ENCODE measurements around the gene ZBTB40. TPM values are rescaled to one million over a fixed set of nuclear protein-coding genes. Genes with fewer than 3 reads are reported as not detected.

Gene ZBTB40
- total and polyA plus RNA-seq, 10 donors = 4.4 to 40.2 (median 30.2) TPM

GRCh38 chr1:22488319-22488718, 36.7 kb downstream of the ZBTB40 start:
- Histone ChIP-seq H3K4me3 (no peak overlapping the region), H3K27ac (no peak overlapping the region), H3K4me1 (peaks cover 0 to 64% (median 26%) of the 10 kb centered on the region in 6 donors), H3K27me3 (replicated peaks in 1 of 7) (no peaks in the 10 kb centered on the region), H3K9me3 (peaks cover 0 to 23% (median 14%) of the 10 kb centered on the region in 8 donors), H3K36me3 (peaks cover 0 to 40% (median 16%) of the 10 kb centered on the region in 6 donors)
- intact Hi-C loops (cut with DNase I; ENCODE audit: low total_unique reads) = no loop called here
- no peak for DNase-seq
- WGBS, 5 donors = 90 to 97% (median 94%) methylated on average over 5 of the region's 5 CpGs
- TF ChIP-seq CTCF (IDR thresholded peaks at IDR 0.05 in 8 of 11, conservative IDR thresholded peaks at IDR 0.05 in 3 of 11) (no peak), POLR2A (IDR thresholded peaks at IDR 0.05) (no peak), POLR2AphosphoS5 (IDR thresholded peaks at IDR 0.05) (no peak)

- no peak for TF ChIP-seq POLR2AphosphoS5 (IDR thresholded peaks at IDR 0.05)
- TF ChIP-seq POLR2A (IDR thresholded peaks at IDR 0.05) = no peak
- no peak for TF ChIP-seq CTCF (IDR thresholded peaks at IDR 0.05 in 8 of 11, conservative IDR thresholded peaks at IDR 0.05 in 3 of 11)
- Histone ChIP-seq H3K4me1 (peaks cover 0 to 73% (median 34%) of the 10 kb centered on the region in 6 donors), H3K9me3 (peaks cover 0 to 14% (median 8%) of the 10 kb centered on the region in 8 donors), H3K27me3 (replicated peaks in 1 of 7) (no peaks in the 10 kb centered on the region), H3K4me3 (no peak overlapping the region), H3K27ac (no peak overlapping the region), H3K36me3 (peaks cover 0 to 49% (median 16%) of the 10 kb centered on the region in 6 donors)
- DNase-seq = no peak
- WGBS, 5 donors = 91 to 96% (median 93%) methylated on average over 6 of the region's 6 CpGs
- intact Hi-C loops (cut with DNase I; ENCODE audit: low total_unique reads) = no loop called here
These were observed 37.6 kb downstream of the ZBTB40 start for GRCh38 chr1:22489278-22489677.

GRCh38 chr1:22489823-22490222, 38.2 kb downstream of the ZBTB40 start:
- Histone ChIP-seq H3K9me3 (peaks cover 0 to 9% (median 3%) of the 10 kb centered on the region in 8 donors), H3K4me1 (peaks cover 0 to 79% (median 38%) of the 10 kb centered on the region in 6 donors), H3K4me3 (no peak overlapping the region), H3K36me3 (peaks cover 0 to 55% (median 16%) of the 10 kb centered on the region in 6 donors), H3K27ac (no peak overlapping the region), H3K27me3 (replicated peaks in 1 of 7) (no peaks in the 10 kb centered on the region)
- 63 to 93% (median 85%) methylated on average over 6 of the region's 6 CpGs for WGBS, 5 donors
- TF ChIP-seq POLR2AphosphoS5 (IDR thresholded peaks at IDR 0.05) = no peak
- TF ChIP-seq CTCF (IDR thresholded peaks at IDR 0.05 in 8 of 11, conservative IDR thresholded peaks at IDR 0.05 in 3 of 11) = no peak
- TF ChIP-seq POLR2A (IDR thresholded peaks at IDR 0.05) = no peak
- intact Hi-C loops (cut with DNase I; ENCODE audit: low total_unique reads) = no loop called here
- no peak for DNase-seq

GRCh38 chr1:22490309-22490708, 38.7 kb downstream of the ZBTB40 start:
- H3K27ac ChIP-seq = no peak overlapping the region
- H3K9me3 ChIP-seq = peaks cover 0 to 4% (median 0%) of the 10 kb centered on the region in 8 donors
- WGBS, 5 donors = 80 to 92% (median 89%) methylated on average over 2 of the region's 2 CpGs
- H3K4me3 ChIP-seq = no peak overlapping the region
- TF ChIP-seq POLR2A (IDR thresholded peaks at IDR 0.05) = no peak
- no peak for TF ChIP-seq POLR2AphosphoS5 (IDR thresholded peaks at IDR 0.05)
- no peak for TF ChIP-seq CTCF (IDR thresholded peaks at IDR 0.05 in 8 of 11, conservative IDR thresholded peaks at IDR 0.05 in 3 of 11)
- peaks cover 0 to 79% (median 41%) of the 10 kb centered on the region in 6 donors for H3K4me1 ChIP-seq
- intact Hi-C loops (cut with DNase I; ENCODE audit: low total_unique reads) = no loop called here
- H3K36me3 ChIP-seq = peaks cover 0 to 59% (median 16%) of the 10 kb centered on the region in 6 donors
- no peaks in the 10 kb centered on the region for H3K27me3 ChIP-seq (replicated peaks in 1 of 7)
- DNase-seq = no peak

Measured in spleen (tissue), 11 donors.